Progenitor cell of endocrine pancreas (in vitro differentiated cells): ENCODE measurements around the gene LAMA1. TPM values are rescaled to one million over a fixed set of nuclear protein-coding genes. Genes with fewer than 3 reads are reported as not detected.
A peak's percentile ranks its signal among the peaks of the same experiment; 100 is the strongest.

Source experiments
- DNase-seq: peaks from one replicate; pipeline ENCODE4 v3.0.0; 2021; ENCODE audit warnings: low spot score; ENCODE audit not compliant: unreplicated experiment
- H3K27ac Mint-ChIP-seq: 2 replicates; pipeline ENCODE4 v1.8.0; 2021; ENCODE audit warnings: mild to moderate bottlenecking, moderate library complexity, mixed read lengths
- H3K27me3 Mint-ChIP-seq: 2 replicates; pipeline ENCODE4 v1.8.0; 2021; ENCODE audit warnings: mixed read lengths
- H3K36me3 Mint-ChIP-seq: 2 replicates; pipeline ENCODE4 v1.8.0; 2022; ENCODE audit warnings: mixed read lengths; ENCODE audit not compliant: insufficient read depth
- H3K4me1 Mint-ChIP-seq: 2 replicates; pipeline ENCODE4 v1.8.0; 2021; ENCODE audit warnings: low read depth, mixed read lengths
- H3K4me3 Mint-ChIP-seq: 2 replicates; pipeline ENCODE4 v1.8.0; 2021; ENCODE audit warnings: low read depth, mild to moderate bottlenecking, moderate library complexity, mixed read lengths
- H3K9me3 Mint-ChIP-seq: 2 replicates; pipeline ENCODE4 v1.8.0; 2021; ENCODE audit warnings: low read depth, mixed read lengths
- total RNA-seq: library from RNA; stranded (reverse); gene quantifications from 2 replicates; pipeline ENCODE4 v1.2.1, GENCODE V29; 2021
- TF ChIP-seq, protein P1 (sequence below): fragments of 200-600 bp; sonication (generic); IDR thresholded peaks from one replicate; pipeline ENCODE4 v1.5.0; 2021; ENCODE audit warnings: antibody characterized with exemption, mild to moderate bottlenecking; ENCODE audit not compliant: unreplicated experiment

The LAMA1 gene
- total RNA-seq, 1 donor from 2014 or later, result 257 TPM

DNA sequence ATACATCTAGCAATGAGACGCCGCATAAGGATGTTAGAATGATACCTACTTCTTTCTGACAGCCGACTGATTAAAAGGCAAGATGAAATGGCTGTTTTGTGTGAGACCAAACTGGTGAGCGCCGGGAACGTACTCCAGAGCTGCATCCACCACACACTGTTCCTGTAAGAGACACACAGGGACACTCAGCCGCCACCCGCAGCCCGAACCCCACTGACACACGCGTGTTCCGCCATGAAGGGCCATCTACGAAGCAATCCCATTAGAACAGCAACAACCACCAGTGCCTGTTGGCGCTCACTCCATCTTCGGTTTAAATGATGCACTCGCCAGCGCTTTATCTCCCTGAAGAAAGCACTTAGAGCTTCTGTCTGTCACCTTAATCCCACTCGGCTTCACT, 162.3 kb downstream of the LAMA1 start:
- TF ChIP-seq, protein P1, sequence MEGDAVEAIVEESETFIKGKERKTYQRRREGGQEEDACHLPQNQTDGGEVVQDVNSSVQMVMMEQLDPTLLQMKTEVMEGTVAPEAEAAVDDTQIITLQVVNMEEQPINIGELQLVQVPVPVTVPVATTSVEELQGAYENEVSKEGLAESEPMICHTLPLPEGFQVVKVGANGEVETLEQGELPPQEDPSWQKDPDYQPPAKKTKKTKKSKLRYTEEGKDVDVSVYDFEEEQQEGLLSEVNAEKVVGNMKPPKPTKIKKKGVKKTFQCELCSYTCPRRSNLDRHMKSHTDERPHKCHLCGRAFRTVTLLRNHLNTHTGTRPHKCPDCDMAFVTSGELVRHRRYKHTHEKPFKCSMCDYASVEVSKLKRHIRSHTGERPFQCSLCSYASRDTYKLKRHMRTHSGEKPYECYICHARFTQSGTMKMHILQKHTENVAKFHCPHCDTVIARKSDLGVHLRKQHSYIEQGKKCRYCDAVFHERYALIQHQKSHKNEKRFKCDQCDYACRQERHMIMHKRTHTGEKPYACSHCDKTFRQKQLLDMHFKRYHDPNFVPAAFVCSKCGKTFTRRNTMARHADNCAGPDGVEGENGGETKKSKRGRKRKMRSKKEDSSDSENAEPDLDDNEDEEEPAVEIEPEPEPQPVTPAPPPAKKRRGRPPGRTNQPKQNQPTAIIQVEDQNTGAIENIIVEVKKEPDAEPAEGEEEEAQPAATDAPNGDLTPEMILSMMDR, result no peak
- no peak overlapping the region for H3K4me3 Mint-ChIP-seq
- no peak for DNase-seq
- peaks cover 3% of the 10 kb centered on the region for H3K9me3 Mint-ChIP-seq
- H3K4me1 Mint-ChIP-seq, result peaks cover 15% of the 10 kb centered on the region
- peaks cover 58% of the 10 kb centered on the region for H3K36me3 Mint-ChIP-seq
- H3K27ac Mint-ChIP-seq, result peak overlapping the region; percentile 16
- H3K27me3 Mint-ChIP-seq, result no peaks in the 10 kb centered on the region

DNA sequence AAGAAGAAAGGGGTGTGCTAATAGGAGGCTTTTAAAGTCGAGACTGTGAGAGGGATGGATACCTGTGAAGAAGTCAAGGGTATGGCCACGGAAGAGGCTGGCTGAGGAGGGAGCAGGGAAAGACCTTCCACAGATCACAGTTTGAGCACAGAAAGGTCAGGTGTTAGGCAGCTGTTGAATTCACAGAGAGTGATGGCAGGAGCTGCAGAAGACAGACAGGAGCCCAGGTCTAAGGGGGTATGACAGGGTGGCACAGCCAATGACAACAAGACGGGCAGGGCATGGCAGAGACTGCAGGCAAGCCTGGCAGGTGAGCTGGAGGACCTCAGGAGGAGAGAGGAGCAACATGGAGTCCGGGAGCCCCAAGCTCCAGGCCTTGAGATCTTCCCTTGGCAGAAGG, 163.1 kb downstream of the LAMA1 start:
- Mint-ChIP-seq H3K4me3 (no peak overlapping the region), H3K27ac (peak overlapping the region; percentile 82), H3K27me3 (no peaks in the 10 kb centered on the region), H3K36me3 (peaks cover 55% of the 10 kb centered on the region), H3K9me3 (no peaks in the 10 kb centered on the region), H3K4me1 (peaks cover 20% of the 10 kb centered on the region)
- TF ChIP-seq, protein P1, result no peak
- DNase-seq, result no peak

GRCh38 chr18:6951336-6952090, 166.1 kb downstream of the LAMA1 start:
- H3K36me3 Mint-ChIP-seq, result peaks cover 63% of the 10 kb centered on the region
- H3K4me3 Mint-ChIP-seq, result no peak overlapping the region
- peak overlapping the region; percentile 94 for H3K27ac Mint-ChIP-seq
- DNase-seq, result no peak
- TF ChIP-seq, protein P1, result no peak
- H3K27me3 Mint-ChIP-seq, result no peaks in the 10 kb centered on the region
- H3K4me1 Mint-ChIP-seq, result peaks cover 20% of the 10 kb centered on the region
- no peaks in the 10 kb centered on the region for H3K9me3 Mint-ChIP-seq

GRCh38 chr18:6950641-6951040, 167.0 kb downstream of the LAMA1 start:
- H3K9me3 Mint-ChIP-seq, result no peaks in the 10 kb centered on the region
- peak overlapping the region; percentile 75 for H3K27ac Mint-ChIP-seq
- peaks cover 20% of the 10 kb centered on the region for H3K4me1 Mint-ChIP-seq
- TF ChIP-seq, protein P1, result no peak
- H3K27me3 Mint-ChIP-seq, result no peaks in the 10 kb centered on the region
- peaks cover 65% of the 10 kb centered on the region for H3K36me3 Mint-ChIP-seq
- H3K4me3 Mint-ChIP-seq, result no peak overlapping the region
- DNase-seq, result no peak

GRCh38 chr18:6949800-6950586, 167.6 kb downstream of the LAMA1 start:
- H3K27me3 Mint-ChIP-seq, result no peaks in the 10 kb centered on the region
- H3K36me3 Mint-ChIP-seq, result peaks cover 70% of the 10 kb centered on the region
- peak overlapping the region; percentile 75 for H3K27ac Mint-ChIP-seq
- H3K4me1 Mint-ChIP-seq, result peaks cover 20% of the 10 kb centered on the region
- DNase-seq, result no peak
- TF ChIP-seq, protein P1, result no peak
- no peaks in the 10 kb centered on the region for H3K9me3 Mint-ChIP-seq
- H3K4me3 Mint-ChIP-seq, result no peak overlapping the region
